NCI-H1694 treated with DMSO at 0.1 percent for 48 hours (cell line): ENCODE measurements around the gene SIGMAR1.

ENCODE experiments used
- DNase-seq: peaks from one replicate; lab custom pipeline; 2025; lab: John Stamatoyannopoulos, UW

The SIGMAR1 gene

DNA sequence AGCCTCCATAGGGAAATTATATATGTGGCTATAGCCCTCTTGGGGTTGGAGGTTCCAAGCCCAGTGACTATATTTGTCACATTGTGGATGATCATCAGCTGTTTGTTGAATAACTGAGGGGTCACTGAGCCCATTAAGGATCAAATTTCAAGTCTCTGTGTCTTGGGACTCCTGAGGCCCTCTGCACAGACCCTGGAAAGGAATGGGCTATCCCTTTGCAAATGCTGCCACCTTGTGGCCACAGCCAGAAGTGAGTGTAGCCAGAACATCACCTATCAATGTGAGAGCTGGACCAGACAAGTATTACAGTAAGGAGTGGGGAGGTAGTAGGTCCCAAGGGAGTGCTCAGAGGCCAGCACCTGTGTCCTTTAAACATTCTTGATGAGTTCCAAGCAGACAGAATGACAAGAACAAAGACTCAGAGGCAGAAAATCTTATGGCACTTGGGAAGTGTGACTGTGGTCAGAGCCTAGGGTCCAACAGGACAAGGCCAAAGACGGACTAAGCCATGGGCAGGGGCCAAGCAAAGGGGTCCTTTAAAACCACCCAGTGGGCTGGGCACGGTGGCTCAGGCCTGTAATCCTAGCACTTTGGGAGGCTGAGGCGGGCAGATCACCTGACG lies 33.9 kb downstream of the SIGMAR1 start:
- DNase-seq, result peak; percentile 63

GRCh38 chr9:34601937-34602573 lies 35.5 kb downstream of the SIGMAR1 start:
- DNase-seq, result no peak

DNA sequence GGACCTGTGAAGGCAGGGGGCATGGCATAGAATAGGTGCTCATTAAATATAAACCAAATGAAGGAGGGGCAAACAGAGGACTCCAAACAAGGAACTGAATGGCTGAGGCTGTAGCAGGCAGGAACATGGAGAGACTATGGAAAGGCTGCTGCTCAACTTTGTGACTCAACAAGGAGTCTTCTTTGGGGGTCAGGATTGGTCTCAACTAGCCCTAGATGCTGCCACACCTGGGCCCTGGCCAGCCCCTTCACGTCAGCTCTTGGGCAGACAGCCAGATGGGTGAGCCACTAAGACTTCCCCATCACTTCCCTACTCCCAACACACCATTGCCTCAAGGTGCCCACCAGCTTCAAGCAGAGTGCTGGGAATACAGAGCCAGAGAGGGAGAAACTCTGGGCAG lies 36.7 kb downstream of the SIGMAR1 start:
- DNase-seq, result no peak

- no peak for DNase-seq
Measured at GRCh38 chr9:34599546-34599945, 38.0 kb downstream of the SIGMAR1 start.

DNA sequence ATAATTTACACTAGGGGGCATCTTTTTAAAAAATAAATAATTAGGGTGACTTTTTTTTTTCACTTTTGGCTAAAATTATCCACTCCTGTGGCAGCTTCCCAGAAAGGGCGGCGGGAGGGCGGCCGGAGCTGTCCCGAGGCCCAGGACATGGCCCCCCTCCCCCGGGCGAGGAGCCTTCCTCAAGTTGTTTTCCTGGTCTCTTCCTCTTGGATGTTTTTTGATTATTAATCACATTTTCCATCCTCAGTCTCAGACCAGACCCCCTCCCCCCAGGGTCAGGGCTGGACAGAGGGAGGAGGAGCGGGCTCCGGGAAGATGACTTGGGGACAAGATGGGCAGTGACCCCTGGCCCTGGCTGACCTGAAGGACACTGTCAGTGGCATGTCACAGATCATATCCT lies 43.4 kb downstream of the SIGMAR1 start:
- DNase-seq, result no peak

DNA sequence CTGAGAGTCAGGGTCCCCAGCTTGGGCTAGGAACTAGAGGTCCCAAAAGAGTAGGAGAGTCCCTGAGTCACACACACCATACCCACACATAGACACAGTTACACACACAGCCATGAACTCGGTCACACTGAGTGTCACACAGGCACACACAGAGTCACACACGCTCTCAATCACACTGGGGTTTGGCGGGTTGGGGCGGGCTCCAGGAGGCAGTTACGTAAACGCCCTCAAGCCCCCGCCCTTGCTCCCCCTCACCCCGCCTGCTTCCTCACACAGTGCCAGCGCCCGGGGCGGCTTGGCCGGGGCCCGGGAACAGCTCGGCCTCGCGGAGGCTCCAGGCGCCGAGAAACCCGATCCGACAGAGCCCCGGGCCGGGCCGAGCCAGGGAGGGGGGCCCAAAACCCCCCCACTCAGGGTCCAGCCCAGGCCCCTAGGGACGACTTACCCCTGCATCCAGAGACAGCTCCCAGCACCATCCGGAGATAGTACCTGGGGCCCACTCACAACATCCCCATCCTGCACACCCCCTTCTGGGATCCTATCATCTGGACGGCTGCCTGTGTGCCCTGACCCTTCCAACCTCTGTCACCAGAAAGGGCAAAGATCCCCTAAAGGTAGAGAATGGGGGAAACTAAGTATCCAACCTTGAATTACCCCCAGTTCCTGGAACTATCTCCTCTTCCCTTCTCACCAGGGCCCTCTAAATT lies 44.5 kb downstream of the SIGMAR1 start:
- no peak for DNase-seq

DNA sequence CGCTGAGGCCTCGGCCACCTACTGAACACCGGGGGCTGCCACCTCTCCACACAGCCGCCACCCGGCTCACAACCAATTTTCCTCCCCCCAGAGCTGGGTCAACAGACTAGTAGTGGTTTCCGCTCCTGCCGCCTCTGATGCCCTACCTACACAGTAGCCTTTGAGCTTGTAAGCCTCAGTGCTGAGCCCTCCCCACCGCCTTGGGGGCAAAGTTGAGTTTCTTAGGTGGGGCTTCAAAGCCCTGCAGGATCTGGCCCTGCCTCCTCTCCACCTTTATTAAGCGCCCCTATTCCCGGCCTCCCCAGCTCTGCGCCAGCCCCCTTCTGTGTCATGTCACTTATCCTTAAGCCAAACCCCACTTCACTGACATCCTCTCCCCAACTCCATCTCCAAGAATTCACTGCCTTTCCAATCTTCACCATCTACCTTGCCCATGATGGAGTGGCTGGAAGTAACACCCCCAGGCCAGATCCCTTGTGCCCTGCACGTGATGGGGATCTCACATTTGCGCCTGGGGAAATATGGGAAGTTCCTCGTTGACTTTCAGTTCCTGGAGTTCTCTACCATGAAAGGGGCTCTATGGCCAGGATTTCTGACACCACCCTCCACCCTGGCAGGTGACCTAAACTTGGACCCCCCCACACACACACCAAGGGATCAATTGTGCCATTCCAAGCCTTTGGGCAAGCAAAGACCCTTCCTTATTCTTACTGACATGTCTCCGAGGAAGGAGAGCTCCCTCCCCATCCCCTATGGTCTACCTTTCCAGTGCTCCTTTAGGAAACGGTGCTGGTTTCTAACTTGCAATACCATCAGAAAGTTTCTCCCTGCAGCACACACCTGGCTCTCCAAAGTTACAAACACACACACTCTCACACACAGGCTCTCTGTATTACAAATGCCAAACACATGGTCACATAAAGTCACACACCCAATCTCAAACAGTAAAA lies 45.4 kb downstream of the SIGMAR1 start:
- no peak for DNase-seq

DNA sequence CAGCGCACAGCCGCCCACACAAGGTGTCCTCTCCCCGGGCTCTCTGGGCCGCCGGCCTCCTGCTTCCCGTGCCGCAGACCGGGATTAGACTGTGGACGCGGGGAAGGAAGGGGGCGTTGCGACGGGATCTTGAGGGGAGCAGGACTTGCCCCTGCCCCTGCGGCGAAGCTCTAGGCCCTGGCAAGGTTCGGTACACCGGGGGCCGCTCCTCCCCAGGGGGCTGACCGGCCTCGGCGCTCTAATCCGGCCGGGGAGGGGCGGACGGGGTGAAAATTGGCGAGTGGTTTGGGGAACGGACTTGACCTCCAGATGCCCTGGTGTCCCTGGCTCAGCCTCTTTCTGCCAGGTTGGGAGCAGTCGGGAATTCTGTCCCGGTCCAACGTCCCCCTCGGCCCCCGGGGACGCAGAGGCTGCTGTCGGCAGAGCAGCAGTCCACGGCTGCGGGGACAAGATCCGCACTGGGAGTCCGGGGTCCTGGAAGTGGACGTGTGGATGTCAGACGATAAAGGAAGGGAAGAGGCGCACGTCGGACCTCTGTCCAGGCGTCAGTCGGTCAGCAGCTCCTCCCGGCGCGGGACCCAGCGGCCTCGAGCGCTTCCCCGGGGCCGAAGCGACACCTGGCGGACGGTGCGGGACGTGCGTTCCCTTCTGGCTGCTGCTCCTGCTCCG lies 46.2 kb downstream of the SIGMAR1 start:
- peak; percentile 57 for DNase-seq

DNA sequence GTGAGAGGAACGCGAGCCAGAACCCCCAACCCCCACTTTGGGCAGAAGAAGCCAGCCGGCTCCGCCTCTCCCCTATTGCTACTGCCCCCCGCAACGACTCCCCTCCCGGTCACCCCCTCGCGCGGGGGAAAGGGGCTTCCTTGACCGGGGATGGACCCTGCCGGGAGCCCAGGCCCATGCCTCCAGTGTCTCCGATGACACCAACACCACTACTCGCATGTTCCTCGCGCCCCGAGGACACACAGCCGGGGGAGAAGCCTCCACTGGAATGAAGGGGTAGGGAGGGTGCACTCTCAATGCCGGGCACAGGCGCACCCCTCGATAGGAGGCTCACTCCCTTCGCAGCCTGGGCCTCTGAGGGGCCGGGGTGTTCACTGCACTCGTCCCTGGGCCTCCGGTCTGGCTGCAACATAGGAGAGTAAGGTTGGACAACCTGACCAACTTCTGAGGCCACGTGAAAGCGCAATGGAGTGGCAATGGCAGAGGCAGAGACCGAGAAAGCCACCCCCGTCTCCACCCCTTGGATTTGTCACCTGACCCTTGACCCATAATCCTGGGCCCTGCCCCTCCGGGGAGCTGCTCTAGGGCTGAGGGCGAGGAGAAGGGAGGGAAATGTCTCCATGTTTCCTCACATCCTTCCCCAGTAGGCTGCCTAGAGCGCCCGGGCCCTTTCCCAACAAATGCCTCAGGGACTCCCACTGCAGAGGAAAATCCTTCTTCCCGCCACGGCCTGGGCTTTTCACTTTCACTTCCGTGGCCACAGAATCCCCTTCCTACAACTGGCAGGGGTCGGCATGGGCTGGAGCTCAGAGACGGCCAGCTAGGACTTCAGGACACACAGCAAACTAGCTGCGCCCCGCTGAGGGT lies 47.0 kb downstream of the SIGMAR1 start:
- no peak for DNase-seq

DNA sequence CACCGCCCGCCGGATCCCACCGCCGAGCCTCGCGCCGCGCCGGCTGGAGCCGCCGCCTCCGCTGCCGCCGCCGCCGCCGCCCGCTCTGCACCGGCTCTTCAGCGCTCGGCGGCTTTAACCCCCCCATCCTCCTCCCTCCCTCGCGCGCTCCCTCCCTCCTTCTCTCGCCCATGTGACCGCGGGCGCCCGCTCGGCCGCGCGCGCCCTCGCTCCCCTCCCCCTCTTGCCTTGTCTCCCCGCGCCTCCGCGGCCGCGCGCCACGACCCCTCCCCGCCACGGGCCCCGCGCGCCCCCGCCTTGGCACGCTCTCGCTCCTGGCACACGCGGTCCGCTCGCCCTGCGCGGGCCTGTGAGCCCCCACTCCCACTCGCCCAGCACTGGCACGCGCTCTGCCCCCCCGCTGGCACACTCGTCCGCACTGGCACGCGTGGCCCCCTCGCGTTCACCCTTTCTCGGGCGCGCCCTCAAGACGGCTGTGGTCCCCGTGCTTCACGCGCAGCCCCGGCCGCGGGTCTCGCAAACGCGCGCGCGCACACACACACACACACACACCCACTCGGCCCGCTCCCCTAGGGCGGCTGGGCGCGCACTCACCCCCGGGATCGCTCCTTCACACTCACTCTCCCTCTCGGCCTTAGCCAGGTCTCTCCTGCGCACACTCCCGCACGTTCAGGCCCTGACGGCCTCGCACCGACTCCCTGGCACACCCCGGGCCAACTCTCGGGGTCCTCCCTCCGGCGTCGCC lies 47.8 kb downstream of the SIGMAR1 start, which contains the start of gene CNTFR:
TSS of gene CNTFR (minus strand) at position 89 of the 745 bp plus-strand sequence. CDS start 20,743 bp downstream, outside the sequence.
- DNase-seq, result no peak

DNA sequence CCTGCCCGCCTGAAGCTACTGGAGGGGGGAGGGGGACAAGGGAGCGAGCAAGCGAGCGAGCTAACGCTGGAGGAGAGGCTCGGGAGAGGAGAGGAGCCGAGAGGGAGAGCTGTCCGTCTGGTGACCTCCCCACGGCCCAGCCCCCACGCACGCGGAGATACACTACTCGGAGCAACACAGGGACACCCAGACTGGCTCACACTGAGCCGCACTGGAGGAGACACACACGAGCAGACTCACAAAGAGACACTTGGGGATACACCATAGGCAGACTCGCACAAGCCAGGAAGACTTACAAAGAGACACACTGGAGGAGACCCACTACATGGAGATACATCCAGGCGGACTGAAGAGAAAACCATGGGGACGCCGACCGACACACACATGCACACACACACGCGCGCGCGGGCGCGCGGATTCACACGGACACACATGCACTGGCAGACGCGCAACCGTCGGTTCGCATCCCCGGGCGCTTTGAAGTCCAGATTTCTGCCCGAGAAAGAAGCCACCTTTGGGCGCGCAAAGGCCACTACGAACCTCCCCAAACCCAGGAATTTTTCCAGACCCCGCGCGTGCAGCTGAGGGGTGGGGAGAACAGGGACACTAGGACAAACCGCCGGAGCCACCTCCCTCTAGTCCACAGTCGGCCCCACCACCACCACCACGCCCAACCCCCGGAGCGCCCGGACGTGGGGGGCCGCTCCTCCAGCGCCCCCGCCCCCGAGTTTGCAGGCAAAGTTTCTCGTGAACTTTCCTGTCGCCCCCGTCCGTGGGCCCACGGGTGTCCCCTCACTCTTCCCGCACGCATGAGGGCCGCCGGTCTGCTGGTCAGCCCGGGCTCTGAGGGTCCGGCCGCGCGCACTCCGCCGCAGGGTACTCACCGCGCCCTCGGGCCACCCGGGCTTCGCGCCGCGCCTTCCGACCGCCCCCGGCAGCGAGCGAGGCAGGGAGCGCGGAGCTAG lies 48.6 kb downstream of the SIGMAR1 start:
- peak; percentile 12 for DNase-seq

DNA sequence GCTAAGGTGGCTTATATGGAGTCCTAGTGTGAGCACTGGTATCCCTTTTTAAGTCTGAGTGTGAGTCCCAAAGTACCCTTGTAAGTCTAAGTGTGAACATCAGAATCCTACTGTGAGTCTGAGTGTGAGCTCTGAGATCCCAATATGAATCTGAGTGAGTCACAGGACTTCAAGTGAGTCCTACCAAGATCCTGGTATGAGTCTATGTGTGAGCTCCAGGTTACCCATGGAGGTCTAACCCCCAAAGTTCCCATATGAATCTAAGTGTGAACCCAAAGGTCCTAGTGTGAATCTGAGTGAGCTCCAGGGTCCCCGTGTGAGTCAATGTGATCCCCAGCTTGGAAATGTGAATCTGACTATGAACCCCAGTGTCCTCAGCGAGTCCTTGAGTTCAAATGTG lies 50.3 kb downstream of the SIGMAR1 start:
- DNase-seq, result no peak

DNA sequence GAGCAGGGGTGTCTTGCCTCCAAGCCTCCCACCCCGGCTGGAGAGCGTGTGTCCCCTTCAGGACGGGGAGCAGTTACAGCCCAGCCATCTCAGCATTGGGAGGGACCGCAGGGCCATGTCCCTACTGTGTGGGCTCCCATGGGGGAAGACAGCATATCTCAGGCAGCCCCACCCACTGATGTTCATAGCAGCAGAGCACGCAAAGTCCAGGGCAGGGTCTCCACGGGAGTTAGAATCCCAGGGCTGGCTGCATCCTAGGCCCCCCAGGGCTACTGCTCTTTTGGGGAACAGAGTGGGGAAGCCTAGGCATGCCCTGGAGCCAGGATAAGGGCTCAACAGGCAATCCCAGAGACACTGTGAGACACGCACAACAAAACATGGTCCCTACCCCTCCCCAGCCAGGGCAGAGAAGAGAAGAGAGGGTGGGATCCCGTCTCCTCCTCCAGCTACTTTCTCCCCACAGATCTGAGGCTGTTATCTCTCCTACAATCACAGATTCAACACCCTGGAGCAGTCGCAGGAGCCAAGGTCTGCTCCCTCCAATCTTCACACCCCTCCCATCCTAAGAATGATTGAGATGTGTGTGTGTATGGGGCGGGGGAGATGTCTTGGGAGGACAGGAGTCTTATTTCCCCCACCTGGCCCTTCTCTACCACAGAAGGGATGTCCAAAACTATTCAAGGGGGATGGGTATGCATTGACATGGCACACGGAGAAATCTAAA lies 51.5 kb downstream of the SIGMAR1 start:
- no peak for DNase-seq

GRCh38 chr9:34584970-34585369 lies 52.6 kb downstream of the SIGMAR1 start:
- no peak for DNase-seq
